A549 (cell line): ENCODE measurements around the gene SLC25A24. TPM values are rescaled to one million over a fixed set of nuclear protein-coding genes. Genes with fewer than 3 reads are reported as not detected.

Source experiments
- ATAC-seq, 2 experiments: fragments of 200-7000 bp in 1 of 2; fragments of >200 bp in 1 of 2; cut with Nextera tagmentation in 1 of 2; cut with Tn5 transposase in 1 of 2; 3 replicates each; pipeline versions ENCODE4 v1.8.0 to v1.9.1; 2018 to 2020; ENCODE audit warnings: mild to moderate bottlenecking in 1 of 2, moderate library complexity in 1 of 2
- CTCF ChIA-PET: fragments of 300-600 bp; sonication (Branson Sonifier 250); formaldehyde crosslinking; extraction: SDS; loops from one replicate; lab custom pipeline; 2021; ENCODE audit warnings: antibody characterized with exemption, inconsistent platforms; lab: Yijun Ruan, JAX
- POLR2A ChIA-PET: fragments of 350-600 bp; formaldehyde crosslinking; extraction: SDS; loops from one replicate; lab custom pipeline; 2021; ENCODE audit warnings: antibody characterized with exemption, inconsistent platforms; lab: Yijun Ruan, JAX
- DNase-seq, 2 experiments: peaks; one replicate each; pipeline versions ENCODE4 v3.0.0 to v3.0.0-alpha.2; 2011 to 2016; ENCODE audit warnings: low read depth in 1 of 2, low spot score in 1 of 2
- FAIRE-seq: peaks from 2 replicates; lab custom pipeline; 2011; peaks lifted over from hg19 to GRCh38; lab: Jason Lieb, UNC
- H3K27ac ChIP-seq, 2 experiments: fragments of >200 bp; sonication (Bioruptor Twin); formaldehyde crosslinking; 3 replicates each; pipeline ENCODE4 v1.5.1; 2016 to 2017
- H3K4me1 ChIP-seq: fragments of >200 bp; sonication (Bioruptor Twin); formaldehyde crosslinking; 3 replicates; pipeline ENCODE4 v1.6.1; 2016
- H3K4me2 ChIP-seq: fragments of >200 bp; sonication (Bioruptor Twin); formaldehyde crosslinking; 3 replicates; pipeline ENCODE4 v1.6.1; 2016
- H3K4me3 ChIP-seq: fragments of >200 bp; sonication (Bioruptor Twin); formaldehyde crosslinking; 3 replicates; pipeline ENCODE4 v1.5.1; 2016
- H3K9me3 ChIP-seq: fragments of >200 bp; sonication (Bioruptor Twin); formaldehyde crosslinking; 3 replicates; pipeline ENCODE4 v1.6.1; 2016
- CBX2 ChIP-seq: fragments of 200-600 bp; sonication (generic); IDR thresholded peaks from 2 replicates; pipeline ENCODE4 v1.6.1; 2016; ENCODE audit warnings: low read depth, mild to moderate bottlenecking, borderline replicate concordance
- CBX8 ChIP-seq: fragments of 200-600 bp; sonication (generic); IDR thresholded peaks from 2 replicates; pipeline ENCODE4 v1.6.1; 2016
- CHD4 ChIP-seq: fragments of 200-600 bp; sonication (generic); IDR thresholded peaks from 2 replicates; pipeline ENCODE4 v1.6.1; 2016; ENCODE audit warnings: antibody characterized with exemption, mild to moderate bottlenecking, borderline replicate concordance
- EHF ChIP-seq: fragments of 250-450 bp; sonication (Bioruptor Pico); IDR thresholded peaks from 2 replicates; pipeline ENCODE4 v1.5.0; 2020; ENCODE audit warnings: mild to moderate bottlenecking
- EP300 ChIP-seq, 2 experiments: fragments of >200 bp; sonication (Bioruptor Twin); formaldehyde crosslinking; IDR thresholded peaks; 2 replicates in 1 of 2; 3 replicates in 1 of 2; pipeline ENCODE4 v1.6.1; 2016 to 2017
- ESRRA ChIP-seq: fragments of 150-350 bp; IDR thresholded peaks from 2 replicates; pipeline ENCODE4 v1.6.1; 2014; ENCODE audit warnings: mild to moderate bottlenecking, low read length, borderline replicate concordance
- HEYL ChIP-seq: fragments of 250-450 bp; sonication (Bioruptor Pico); IDR thresholded peaks from 2 replicates; pipeline ENCODE4 v1.8.0; 2021; ENCODE audit warnings: mild to moderate bottlenecking, moderate library complexity
- HOXA7 ChIP-seq: fragments of 250-450 bp; sonication (Bioruptor Pico); IDR thresholded peaks from 2 replicates; pipeline ENCODE4 v1.5.0; 2020; ENCODE audit warnings: mild to moderate bottlenecking, moderate library complexity
- NFE2L2 ChIP-seq: fragments of 150-350 bp; conservative IDR thresholded peaks from 2 replicates; pipeline ENCODE4 v1.6.1; 2014; ENCODE audit warnings: low read length
- NPAS2 ChIP-seq: fragments of 250-450 bp; sonication (Bioruptor Pico); IDR thresholded peaks from 2 replicates; pipeline ENCODE4 v1.8.0; 2022; ENCODE audit warnings: mild to moderate bottlenecking, moderate library complexity, borderline replicate concordance
- RARB ChIP-seq: fragments of 250-450 bp; sonication (Bioruptor Pico); IDR thresholded peaks from 2 replicates; pipeline ENCODE4 v1.8.0; 2021; ENCODE audit warnings: mild to moderate bottlenecking, moderate library complexity
- RNF2 ChIP-seq: fragments of 200-600 bp; sonication (generic); IDR thresholded peaks from 2 replicates; pipeline ENCODE4 v1.6.1; 2016; ENCODE audit warnings: low read depth, mild to moderate bottlenecking, antibody characterized with exemption, moderate library complexity, borderline replicate concordance
- SMC3 ChIP-seq: fragments of >200 bp; sonication (Bioruptor Twin); formaldehyde crosslinking; IDR thresholded peaks from 3 replicates; pipeline ENCODE4 v1.6.1; 2018; ENCODE audit warnings: inconsistent platforms
- SREBF2 ChIP-seq: fragments of 450-650 bp; IDR thresholded peaks from 2 replicates; pipeline ENCODE4 v1.6.1; 2014; ENCODE audit warnings: mild to moderate bottlenecking, moderate library complexity
- WGBS: methylation state at CpG from one replicate; pipeline ENCODE4 v1.1.6; 2017; ENCODE audit errors: missing lambda C conversion rate; 5-methylcytosine and 5-hydroxymethylcytosine counted together
- polyA plus RNA-seq, 4 experiments: library from polyadenylated mRNA; depleted of rRNA in 3 of 4; stranded (reverse); fragments of >200 nt; fragmentation: RNase III in 1 of 4; extraction: RNeasy Plus Mini Kit Qiagen cat#74134 plus additional on column Dnase treatment in 1 of 4; gene quantifications; 2 replicates in 3 of 4; 3 replicates in 1 of 4; pipeline ENCODE4 v1.2.3, GENCODE V29; 2011 to 2017
- TF ChIP-seq, protein P1 (sequence below): fragments of 200-600 bp; sonication (generic); IDR thresholded peaks from 2 replicates; pipeline ENCODE4 v1.6.1; 2016; ENCODE audit warnings: antibody characterized with exemption, mild to moderate bottlenecking, moderate library complexity
- TF ChIP-seq, protein P2 (sequence below): IDR thresholded peaks from 2 replicates; pipeline ENCODE4 v1.6.1; 2012
- TF ChIP-seq, protein P3 (sequence below): fragments of 250-450 bp; sonication (Bioruptor Pico); IDR thresholded peaks from 2 replicates; pipeline ENCODE4 v1.5.0; 2020; ENCODE audit warnings: low read depth, mild to moderate bottlenecking, moderate library complexity
- TF ChIP-seq, protein P4 (sequence below): fragments of 150-350 bp; IDR thresholded peaks from 2 replicates; pipeline ENCODE4 v1.6.1; 2014; ENCODE audit warnings: low read depth, mild to moderate bottlenecking, low read length
- TF ChIP-seq, protein P5 (sequence below): fragments of >200 bp; sonication (Bioruptor Twin); formaldehyde crosslinking; IDR thresholded peaks from 3 replicates; pipeline ENCODE4 v1.5.1; 2016

Gene SLC25A24
- polyA plus RNA-seq, 2 of the 4 experiments (the other 2 are of a cell fraction): 25.3 to 45.6 TPM

DNA sequence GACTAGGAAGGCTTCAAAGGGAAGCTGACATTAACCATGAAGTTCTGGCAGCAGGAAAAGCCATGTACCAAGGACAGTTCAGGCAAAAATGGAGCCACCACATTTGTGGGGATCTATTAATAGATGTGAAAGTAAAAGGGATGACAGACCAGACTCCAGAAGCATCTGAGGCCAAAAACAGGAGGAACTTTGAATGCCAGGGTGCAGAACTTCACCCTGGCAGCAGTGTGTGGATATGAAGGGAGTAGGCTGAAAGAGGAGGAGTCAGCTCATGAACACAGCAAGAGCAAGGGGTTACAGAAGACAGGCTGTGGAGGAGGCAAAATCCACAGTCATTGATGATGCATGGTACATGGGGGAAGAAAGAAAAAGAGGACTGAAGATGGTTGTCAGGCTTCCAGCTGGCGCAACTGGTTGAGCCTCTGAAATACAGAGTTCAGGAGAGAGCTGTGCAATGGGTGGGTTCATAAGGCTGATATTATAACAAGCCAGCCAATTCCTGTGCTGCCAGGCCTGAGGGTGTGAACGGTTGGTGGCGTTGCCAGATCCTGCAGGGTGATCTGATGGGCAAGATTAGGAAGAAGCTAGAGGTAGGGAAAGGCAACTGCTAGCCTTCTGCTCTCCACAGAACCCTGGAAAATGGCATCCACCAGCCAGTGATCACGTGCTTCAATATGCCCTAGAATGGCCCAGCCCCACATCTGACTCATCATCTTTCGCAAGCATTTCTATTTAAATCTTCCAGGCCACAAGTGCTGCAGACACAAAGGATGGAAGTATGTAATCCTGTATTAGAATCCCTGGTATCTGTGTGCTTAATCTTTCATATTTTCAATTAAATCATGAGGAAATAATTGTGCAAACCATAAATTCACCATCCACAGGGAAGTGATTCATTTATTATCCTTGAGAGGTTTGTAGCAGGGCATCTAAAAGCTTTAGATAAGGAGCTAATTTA lies 81.9 kb downstream of the SLC25A24 start:
- Histone ChIP-seq H3K9me3 (no peaks in the 10 kb centered on the region), H3K4me3 (no peak overlapping the region), H3K4me2 (no peak overlapping the region), H3K4me1 (no peaks in the 10 kb centered on the region), H3K27ac (no peak overlapping the region)
- ChIA-PET CTCF (interaction anchor here (14.1 kb wide), 1 partner anchor 334 kb away, joined by 202 read pairs; no protein-coding TSS in a partner anchor), POLR2A (interaction anchor here (0.6 kb wide), 1 partner anchor 647 kb away, joined by 4 read pairs; no protein-coding TSS in a partner anchor)
- no peak for DNase-seq
- ATAC-seq: no peak
- FAIRE-seq: no peak
- 47% methylated on average over 5 of the region's 5 CpGs for WGBS
- TF ChIP-seq NFE2L2 (no peak), CHD4 (no peak), CBX2 (no peak), CBX8 (no peak), RARB (CRISPR knock-in tag) (no peak), ESRRA (no peak), HOXA7 (CRISPR knock-in tag) (no peak), NPAS2 (CRISPR knock-in tag) (no peak), EHF (no peak)
- TF ChIP-seq, protein P1, sequence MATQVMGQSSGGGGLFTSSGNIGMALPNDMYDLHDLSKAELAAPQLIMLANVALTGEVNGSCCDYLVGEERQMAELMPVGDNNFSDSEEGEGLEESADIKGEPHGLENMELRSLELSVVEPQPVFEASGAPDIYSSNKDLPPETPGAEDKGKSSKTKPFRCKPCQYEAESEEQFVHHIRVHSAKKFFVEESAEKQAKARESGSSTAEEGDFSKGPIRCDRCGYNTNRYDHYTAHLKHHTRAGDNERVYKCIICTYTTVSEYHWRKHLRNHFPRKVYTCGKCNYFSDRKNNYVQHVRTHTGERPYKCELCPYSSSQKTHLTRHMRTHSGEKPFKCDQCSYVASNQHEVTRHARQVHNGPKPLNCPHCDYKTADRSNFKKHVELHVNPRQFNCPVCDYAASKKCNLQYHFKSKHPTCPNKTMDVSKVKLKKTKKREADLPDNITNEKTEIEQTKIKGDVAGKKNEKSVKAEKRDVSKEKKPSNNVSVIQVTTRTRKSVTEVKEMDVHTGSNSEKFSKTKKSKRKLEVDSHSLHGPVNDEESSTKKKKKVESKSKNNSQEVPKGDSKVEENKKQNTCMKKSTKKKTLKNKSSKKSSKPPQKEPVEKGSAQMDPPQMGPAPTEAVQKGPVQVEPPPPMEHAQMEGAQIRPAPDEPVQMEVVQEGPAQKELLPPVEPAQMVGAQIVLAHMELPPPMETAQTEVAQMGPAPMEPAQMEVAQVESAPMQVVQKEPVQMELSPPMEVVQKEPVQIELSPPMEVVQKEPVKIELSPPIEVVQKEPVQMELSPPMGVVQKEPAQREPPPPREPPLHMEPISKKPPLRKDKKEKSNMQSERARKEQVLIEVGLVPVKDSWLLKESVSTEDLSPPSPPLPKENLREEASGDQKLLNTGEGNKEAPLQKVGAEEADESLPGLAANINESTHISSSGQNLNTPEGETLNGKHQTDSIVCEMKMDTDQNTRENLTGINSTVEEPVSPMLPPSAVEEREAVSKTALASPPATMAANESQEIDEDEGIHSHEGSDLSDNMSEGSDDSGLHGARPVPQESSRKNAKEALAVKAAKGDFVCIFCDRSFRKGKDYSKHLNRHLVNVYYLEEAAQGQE: no peak
- TF ChIP-seq, protein P2, sequence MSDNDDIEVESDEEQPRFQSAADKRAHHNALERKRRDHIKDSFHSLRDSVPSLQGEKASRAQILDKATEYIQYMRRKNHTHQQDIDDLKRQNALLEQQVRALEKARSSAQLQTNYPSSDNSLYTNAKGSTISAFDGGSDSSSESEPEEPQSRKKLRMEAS: no peak
- TF ChIP-seq, protein P3, sequence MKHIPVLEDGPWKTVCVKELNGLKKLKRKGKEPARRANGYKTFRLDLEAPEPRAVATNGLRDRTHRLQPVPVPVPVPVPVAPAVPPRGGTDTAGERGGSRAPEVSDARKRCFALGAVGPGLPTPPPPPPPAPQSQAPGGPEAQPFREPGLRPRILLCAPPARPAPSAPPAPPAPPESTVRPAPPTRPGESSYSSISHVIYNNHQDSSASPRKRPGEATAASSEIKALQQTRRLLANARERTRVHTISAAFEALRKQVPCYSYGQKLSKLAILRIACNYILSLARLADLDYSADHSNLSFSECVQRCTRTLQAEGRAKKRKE (CRISPR knock-in tag): no peak
- TF ChIP-seq, protein P4, sequence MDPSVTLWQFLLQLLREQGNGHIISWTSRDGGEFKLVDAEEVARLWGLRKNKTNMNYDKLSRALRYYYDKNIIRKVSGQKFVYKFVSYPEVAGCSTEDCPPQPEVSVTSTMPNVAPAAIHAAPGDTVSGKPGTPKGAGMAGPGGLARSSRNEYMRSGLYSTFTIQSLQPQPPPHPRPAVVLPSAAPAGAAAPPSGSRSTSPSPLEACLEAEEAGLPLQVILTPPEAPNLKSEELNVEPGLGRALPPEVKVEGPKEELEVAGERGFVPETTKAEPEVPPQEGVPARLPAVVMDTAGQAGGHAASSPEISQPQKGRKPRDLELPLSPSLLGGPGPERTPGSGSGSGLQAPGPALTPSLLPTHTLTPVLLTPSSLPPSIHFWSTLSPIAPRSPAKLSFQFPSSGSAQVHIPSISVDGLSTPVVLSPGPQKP: no peak

DNA sequence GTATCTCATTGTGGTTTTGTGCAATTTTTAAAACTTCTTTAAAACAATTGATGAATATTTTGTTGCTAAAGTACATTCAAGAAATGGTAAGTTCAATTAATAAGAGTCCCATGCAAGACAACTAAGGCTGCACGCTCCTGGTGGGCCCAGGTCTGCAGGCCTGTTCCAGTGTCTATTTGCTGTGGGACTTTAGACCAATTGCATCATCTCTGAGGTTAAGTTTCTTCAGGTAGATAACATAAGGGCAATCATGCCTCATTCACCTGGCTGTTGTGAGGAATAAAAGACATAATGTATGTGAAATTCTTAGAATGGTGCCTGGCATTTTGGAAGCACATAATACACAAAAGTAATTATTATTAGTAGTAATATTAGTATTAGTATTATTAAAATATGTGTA lies 82.9 kb downstream of the SLC25A24 start:
- TF ChIP-seq SREBF2: no peak
- Histone ChIP-seq H3K4me3 (no peak overlapping the region), H3K4me1 (no peaks in the 10 kb centered on the region), H3K4me2 (no peak overlapping the region), H3K9me3 (no peaks in the 10 kb centered on the region), H3K27ac (no peak overlapping the region)
- ChIA-PET POLR2A (no interaction called here), CTCF (interaction anchor here (14.1 kb wide), 1 partner anchor 333 kb away, joined by 202 read pairs; no protein-coding TSS in a partner anchor)
- FAIRE-seq (no peak), ATAC-seq (no peak), DNase-seq (no peak)
- 23% methylated on average over 1 of the region's 1 CpG for WGBS

DNA sequence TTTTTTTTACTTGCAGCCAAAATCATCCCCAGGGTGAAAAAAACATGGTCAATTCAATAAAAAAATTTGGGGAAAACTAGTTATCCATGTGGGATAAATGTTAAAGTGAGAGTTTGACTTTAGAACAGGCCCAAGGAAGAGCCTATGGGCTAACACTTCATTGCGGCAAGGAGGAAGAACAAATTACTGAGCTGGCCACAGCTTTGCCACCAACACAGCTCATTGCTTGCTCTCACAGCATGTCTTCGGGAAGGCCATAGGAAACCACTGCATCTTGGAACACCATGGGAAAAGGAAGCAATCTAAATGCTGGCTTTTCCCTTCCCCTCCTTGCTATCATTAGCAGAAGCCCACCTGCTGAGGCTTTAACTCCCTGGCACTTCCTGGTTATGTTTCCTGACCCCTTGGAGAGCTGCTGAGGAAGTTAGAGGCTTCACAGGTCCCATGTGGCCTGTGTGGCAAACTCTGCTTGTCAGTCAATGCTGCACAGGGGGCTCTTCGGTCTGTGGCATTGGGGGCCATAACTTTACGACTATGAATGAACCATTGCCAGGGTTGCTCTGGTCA lies 86.0 kb downstream of the SLC25A24 start:
- DNase-seq (no peak), ATAC-seq (no peak), FAIRE-seq (no peak)
- Histone ChIP-seq H3K27ac (no peak overlapping the region), H3K4me1 (no peaks in the 10 kb centered on the region), H3K4me2 (no peak overlapping the region), H3K9me3 (no peaks in the 10 kb centered on the region), H3K4me3 (no peak overlapping the region)
- CTCF ChIA-PET: interaction anchor here (1.6 to 3.7 kb wide), 2 partner anchors 11 to 331 kb away, joined by 4 to 9 read pairs; no protein-coding TSS in a partner anchor
- POLR2A ChIA-PET: no interaction called here
- 42% methylated on average over 2 of the region's 4 CpGs for WGBS
- TF ChIP-seq, protein P4: no peak
- no peak for TF ChIP-seq EP300 (IDR thresholded peaks at IDR 0.05)
- no peak for TF ChIP-seq HEYL (CRISPR knock-in tag)
- TF ChIP-seq RNF2: no peak
- no peak for TF ChIP-seq SMC3
- TF ChIP-seq, protein P5, sequence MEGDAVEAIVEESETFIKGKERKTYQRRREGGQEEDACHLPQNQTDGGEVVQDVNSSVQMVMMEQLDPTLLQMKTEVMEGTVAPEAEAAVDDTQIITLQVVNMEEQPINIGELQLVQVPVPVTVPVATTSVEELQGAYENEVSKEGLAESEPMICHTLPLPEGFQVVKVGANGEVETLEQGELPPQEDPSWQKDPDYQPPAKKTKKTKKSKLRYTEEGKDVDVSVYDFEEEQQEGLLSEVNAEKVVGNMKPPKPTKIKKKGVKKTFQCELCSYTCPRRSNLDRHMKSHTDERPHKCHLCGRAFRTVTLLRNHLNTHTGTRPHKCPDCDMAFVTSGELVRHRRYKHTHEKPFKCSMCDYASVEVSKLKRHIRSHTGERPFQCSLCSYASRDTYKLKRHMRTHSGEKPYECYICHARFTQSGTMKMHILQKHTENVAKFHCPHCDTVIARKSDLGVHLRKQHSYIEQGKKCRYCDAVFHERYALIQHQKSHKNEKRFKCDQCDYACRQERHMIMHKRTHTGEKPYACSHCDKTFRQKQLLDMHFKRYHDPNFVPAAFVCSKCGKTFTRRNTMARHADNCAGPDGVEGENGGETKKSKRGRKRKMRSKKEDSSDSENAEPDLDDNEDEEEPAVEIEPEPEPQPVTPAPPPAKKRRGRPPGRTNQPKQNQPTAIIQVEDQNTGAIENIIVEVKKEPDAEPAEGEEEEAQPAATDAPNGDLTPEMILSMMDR: no peak
